ENCODE results near the gene CAD.

CAD gene

GRCh38 chr2:27203741-27204140, 13.4 kb upstream of the CAD start:
- Histone ChIP-seq H3K9me3 (ENCODE audit: control insufficient read depth, low read length) (no peaks in the 10 kb centered on the region), H3K9ac (ENCODE audit: low read length) (no peak overlapping the region), H3K4me1 (ENCODE audit: control insufficient read depth, insufficient read depth, low read length) (peaks cover 5% of the 10 kb centered on the region), H3K36me3 (ENCODE audit: control insufficient read depth, insufficient read depth, low read length) (no peaks in the 10 kb centered on the region), H3K4me3 (ENCODE audit: low read length) (no peak overlapping the region), H3K27me3 (ENCODE audit: control insufficient read depth, insufficient read depth, low read length) (no peaks in the 10 kb centered on the region)

DNA sequence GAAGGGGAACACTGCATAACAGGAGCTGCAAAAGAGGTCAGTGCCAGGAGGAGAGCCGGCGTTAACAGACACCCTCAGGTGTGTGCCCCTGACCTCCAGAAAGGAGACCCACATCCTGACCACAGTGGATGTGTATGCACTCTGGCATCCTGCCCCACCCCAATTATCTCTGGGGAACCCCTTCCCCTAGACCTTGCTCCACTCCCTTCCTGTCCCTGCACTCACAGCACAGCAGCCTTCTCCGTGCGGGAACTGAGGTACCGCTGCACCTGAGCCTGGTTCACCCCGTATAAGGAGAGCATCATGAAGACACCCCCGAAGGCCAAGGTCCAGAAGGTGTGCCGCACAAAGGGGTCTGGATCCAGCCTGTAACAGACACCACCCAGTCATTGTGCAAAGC, 12.6 kb upstream of the CAD start:
- H3K4me3 ChIP-seq (ENCODE audit: low read length): no peak overlapping the region
- no peak overlapping the region for H3K9ac ChIP-seq (ENCODE audit: low read length)
- no peaks in the 10 kb centered on the region for H3K27me3 ChIP-seq (ENCODE audit: control insufficient read depth, insufficient read depth, low read length)
- H3K9me3 ChIP-seq (ENCODE audit: control insufficient read depth, low read length): no peaks in the 10 kb centered on the region
- peaks cover 5% of the 10 kb centered on the region for H3K4me1 ChIP-seq (ENCODE audit: control insufficient read depth, insufficient read depth, low read length)
- no peaks in the 10 kb centered on the region for H3K36me3 ChIP-seq (ENCODE audit: control insufficient read depth, insufficient read depth, low read length)

DNA sequence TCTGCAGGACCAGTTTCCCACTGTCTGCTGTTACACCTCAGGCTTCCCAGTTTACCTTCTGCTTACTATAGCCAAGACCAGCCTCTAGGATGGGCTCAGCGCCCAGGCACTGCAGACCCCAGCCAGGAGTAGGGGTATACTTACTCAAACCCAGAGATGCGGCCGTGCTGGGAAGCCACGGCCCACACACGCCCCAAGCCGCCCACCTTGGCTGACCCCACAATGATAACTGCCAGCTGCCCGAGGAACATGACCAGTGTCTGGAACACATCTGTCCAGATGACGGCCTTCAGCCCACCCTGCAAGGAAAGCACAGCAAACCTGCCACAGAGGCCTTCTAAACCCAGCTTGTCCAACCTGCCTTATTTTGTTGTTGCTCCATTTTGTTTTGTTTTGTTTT, 12.0 kb upstream of the CAD start:
- no peaks in the 10 kb centered on the region for H3K27me3 ChIP-seq (ENCODE audit: control insufficient read depth, insufficient read depth, low read length)
- H3K9me3 ChIP-seq (ENCODE audit: control insufficient read depth, low read length): no peaks in the 10 kb centered on the region
- H3K4me3 ChIP-seq (ENCODE audit: low read length): no peak overlapping the region
- H3K9ac ChIP-seq (ENCODE audit: low read length): no peak overlapping the region
- no peaks in the 10 kb centered on the region for H3K36me3 ChIP-seq (ENCODE audit: control insufficient read depth, insufficient read depth, low read length)
- peaks cover 5% of the 10 kb centered on the region for H3K4me1 ChIP-seq (ENCODE audit: control insufficient read depth, insufficient read depth, low read length)

DNA sequence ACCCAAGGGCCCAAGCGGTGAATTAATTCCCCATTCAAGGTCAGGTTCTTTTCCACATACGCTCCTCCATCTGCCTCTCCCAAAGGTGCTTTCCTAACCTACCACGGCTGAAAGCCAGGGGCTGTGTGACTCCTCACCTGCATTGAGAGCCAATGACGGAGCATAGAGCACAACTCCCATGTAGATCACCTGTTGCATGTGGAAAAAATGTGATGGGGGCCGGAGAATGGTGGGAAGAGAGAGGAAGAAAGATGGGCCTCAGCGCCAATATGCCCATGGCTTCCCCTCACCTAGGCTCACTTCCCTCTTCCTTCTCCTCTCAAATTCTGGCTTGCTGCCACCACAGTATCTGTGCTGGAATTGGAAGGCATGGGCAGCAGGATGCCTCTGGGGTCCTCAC, 10.8 kb upstream of the CAD start:
- H3K36me3 ChIP-seq (ENCODE audit: control insufficient read depth, insufficient read depth, low read length): no peaks in the 10 kb centered on the region

DNA sequence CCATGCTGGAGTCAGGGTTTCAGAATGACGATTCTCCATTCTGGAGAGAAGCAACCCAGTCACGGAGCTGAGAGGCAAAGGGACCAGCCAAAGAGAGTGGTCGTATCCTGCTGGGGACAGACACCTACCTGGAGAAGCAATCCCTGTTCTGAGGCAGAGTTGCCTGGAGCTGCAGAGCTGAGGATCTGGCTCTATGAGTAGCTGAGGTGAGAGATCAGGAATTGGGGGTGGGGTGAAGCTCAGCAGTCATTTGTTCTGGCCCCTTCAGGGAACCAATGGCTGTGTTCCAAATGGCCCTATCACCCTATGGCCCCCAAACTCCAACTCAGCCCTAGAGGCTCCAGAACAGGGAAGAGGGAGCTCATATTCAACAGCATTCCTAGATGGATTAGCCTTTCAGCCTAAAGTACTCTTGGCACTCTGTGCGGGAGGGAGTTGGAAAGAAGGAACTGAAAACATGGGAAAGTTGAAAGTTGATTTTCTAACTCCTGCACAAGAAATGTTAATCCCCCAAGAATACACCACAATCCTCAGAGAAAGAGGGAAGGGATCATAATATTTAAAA, 8.6 kb upstream of the CAD start:
- peaks cover 15% of the 10 kb centered on the region for H3K4me1 ChIP-seq (ENCODE audit: control insufficient read depth, insufficient read depth, low read length)
- H3K9ac ChIP-seq (ENCODE audit: low read length): no peak overlapping the region
- no peaks in the 10 kb centered on the region for H3K9me3 ChIP-seq (ENCODE audit: control insufficient read depth, low read length)
- no peaks in the 10 kb centered on the region for H3K27me3 ChIP-seq (ENCODE audit: control insufficient read depth, insufficient read depth, low read length)
- H3K4me3 ChIP-seq (ENCODE audit: low read length): no peak overlapping the region
- H3K36me3 ChIP-seq (ENCODE audit: control insufficient read depth, insufficient read depth, low read length): no peaks in the 10 kb centered on the region

More for the DNA sequence above, 10.8 kb upstream of the CAD start:
- Histone ChIP-seq H3K9ac (ENCODE audit: low read length) (no peak overlapping the region), H3K4me1 (ENCODE audit: control insufficient read depth, insufficient read depth, low read length) (peaks cover 10% of the 10 kb centered on the region), H3K27me3 (ENCODE audit: control insufficient read depth, insufficient read depth, low read length) (no peaks in the 10 kb centered on the region), H3K9me3 (ENCODE audit: control insufficient read depth, low read length) (no peaks in the 10 kb centered on the region), H3K4me3 (ENCODE audit: low read length) (no peak overlapping the region)

DNA sequence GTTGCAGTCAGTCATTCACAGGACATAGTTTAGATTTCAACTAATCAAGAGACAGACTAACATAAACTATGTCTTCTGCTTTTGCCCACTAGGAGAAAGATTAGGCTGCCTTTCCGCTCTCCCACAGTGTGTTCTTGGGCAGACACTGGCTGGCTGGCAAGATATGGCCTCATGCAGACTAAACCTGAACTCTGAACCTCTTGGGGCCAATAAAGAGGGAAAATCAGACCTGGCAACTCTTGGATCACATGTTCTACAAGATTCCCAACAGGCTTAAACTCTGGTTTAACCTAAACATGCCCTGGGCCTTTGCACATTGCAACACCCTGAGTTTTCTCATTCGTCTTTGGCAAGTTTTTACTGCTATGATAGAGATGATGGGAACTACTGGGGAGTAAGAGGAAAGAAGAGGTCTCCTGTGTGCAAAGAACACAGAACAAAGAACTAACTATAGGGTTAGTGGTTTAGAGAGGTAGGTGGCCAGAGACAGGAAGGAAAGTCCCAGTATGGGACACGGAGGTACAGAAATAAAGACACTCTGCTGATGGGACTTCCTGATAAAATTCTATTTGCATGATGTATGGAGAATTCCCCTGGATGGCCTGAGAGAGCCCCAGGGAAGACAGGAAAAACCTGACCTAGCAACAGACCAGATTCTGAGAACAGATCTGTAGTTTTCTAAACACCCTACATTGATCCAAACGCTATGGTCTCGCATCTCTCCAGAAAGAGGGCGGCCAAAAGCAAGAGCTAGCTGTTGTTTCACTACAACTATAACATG, 7.4 kb upstream of the CAD start:
- Histone ChIP-seq H3K4me3 (ENCODE audit: low read length) (no peak overlapping the region), H3K9me3 (ENCODE audit: control insufficient read depth, low read length) (no peaks in the 10 kb centered on the region), H3K27me3 (ENCODE audit: control insufficient read depth, insufficient read depth, low read length) (no peaks in the 10 kb centered on the region), H3K36me3 (ENCODE audit: control insufficient read depth, insufficient read depth, low read length) (no peaks in the 10 kb centered on the region), H3K4me1 (ENCODE audit: control insufficient read depth, insufficient read depth, low read length) (peaks cover 15% of the 10 kb centered on the region), H3K9ac (ENCODE audit: low read length) (no peak overlapping the region)

- no peaks in the 10 kb centered on the region for H3K9me3 ChIP-seq (ENCODE audit: control insufficient read depth, low read length)
- peak overlapping the region; percentile 99 for H3K9ac ChIP-seq (ENCODE audit: low read length)
- peaks cover 12% of the 10 kb centered on the region for H3K4me1 ChIP-seq (ENCODE audit: control insufficient read depth, insufficient read depth, low read length)
- H3K36me3 ChIP-seq (ENCODE audit: control insufficient read depth, insufficient read depth, low read length): no peaks in the 10 kb centered on the region
- peak overlapping the region; percentile 85 for H3K4me3 ChIP-seq (ENCODE audit: low read length)
- H3K27me3 ChIP-seq (ENCODE audit: control insufficient read depth, insufficient read depth, low read length): no peaks in the 10 kb centered on the region
These were observed 5.8 kb upstream of the CAD start for GRCh38 chr2:27211241-27211942.

DNA sequence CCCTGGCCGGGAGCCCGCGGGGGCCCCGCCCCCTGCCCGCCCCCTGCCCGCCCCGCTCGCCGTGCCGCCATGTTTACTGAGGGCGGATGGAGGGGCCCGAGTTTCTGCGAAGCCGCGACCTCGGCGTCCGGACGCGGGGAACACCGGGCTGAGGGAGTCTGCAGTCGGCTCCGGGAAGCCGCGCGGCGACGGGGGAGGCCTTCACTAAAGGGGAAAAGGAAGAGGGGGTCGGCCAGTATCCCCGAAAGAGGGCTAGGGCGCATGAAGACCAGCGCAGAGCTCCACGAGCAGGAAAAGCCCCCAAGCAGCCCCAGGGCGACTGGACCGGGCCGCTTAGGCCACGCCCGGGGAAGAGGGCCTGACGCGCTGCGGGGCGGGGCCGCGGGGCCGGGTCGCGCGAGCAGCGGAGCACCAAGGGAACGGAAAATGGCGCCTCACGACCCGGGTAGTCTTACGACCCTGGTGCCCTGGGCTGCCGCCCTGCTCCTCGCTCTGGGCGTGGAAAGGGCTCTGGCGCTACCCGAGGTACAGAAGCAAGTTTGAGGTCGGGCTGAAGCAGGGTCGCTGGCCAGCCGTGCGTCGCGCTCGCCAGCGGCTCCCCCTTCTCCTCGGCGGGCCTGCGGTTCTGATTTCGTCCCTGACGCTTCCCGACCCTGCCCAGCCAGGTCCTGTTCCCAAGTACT, 5.1 kb upstream of the CAD start, which contains the start of the genes ATRAID and SLC5A6:
Gene ATRAID (plus strand): TSS at position 99 of the 683 bp plus-strand sequence. CDS start 328 bp downstream, at position 427.
Gene SLC5A6 (minus strand): TSS at position 326 of the 683 bp plus-strand sequence. CDS start 4,618 bp downstream, outside the sequence.
- Histone ChIP-seq H3K4me3 (ENCODE audit: low read length) (peak within 1 kb of the TSS; percentile 85), H3K9ac (ENCODE audit: low read length) (peak within 1 kb of the TSS; percentile 99), H3K36me3 (ENCODE audit: control insufficient read depth, insufficient read depth, low read length) (no peaks in the 10 kb centered on the region), H3K4me1 (ENCODE audit: control insufficient read depth, insufficient read depth, low read length) (peaks cover 15% of the 10 kb centered on the region), H3K9me3 (ENCODE audit: control insufficient read depth, low read length) (no peaks in the 10 kb centered on the region), H3K27me3 (ENCODE audit: control insufficient read depth, insufficient read depth, low read length) (no peaks in the 10 kb centered on the region)

DNA sequence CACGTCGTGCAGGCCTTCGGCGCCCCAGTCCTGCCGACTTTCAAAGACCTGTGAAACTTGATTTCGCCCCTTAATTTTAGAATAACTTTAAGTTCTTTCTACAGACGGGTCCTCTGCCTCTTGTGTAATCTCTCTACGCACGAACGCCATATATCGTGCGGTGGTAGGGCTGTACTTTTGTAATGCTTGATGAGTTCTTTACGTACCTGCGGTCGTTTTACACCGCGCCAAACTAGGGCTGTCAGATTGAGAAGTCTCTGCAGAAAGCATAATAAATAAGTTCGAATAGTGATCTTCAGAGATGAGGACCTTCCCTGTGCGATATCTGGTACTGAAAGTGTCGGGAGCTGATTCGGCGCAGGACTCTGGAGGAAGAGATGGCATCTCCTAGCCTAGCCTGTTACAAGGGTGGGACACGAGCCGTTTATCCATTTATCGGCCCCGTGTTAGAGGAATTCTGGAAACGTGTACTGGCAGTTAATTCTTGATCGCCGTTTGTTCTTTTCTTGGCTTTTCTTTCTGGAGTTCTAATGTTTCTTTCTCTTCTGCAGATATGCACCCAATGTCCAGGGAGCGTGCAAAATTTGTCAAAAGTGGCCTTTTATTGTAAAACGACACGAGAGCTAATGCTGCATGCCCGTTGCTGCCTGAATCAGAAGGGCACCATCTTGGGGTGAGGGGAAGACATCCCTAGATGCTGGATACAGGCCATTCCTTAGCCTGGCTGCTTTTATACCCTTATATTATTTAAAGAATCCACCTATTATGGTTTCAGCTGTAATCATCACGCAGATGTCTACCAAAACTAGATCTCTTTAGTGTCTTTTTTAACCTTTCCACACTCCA, 4.3 kb upstream of the CAD start:
- Histone ChIP-seq H3K4me3 (ENCODE audit: low read length) (peak overlapping the region; percentile 76), H3K36me3 (ENCODE audit: control insufficient read depth, insufficient read depth, low read length) (no peaks in the 10 kb centered on the region), H3K27me3 (ENCODE audit: control insufficient read depth, insufficient read depth, low read length) (no peaks in the 10 kb centered on the region), H3K9ac (ENCODE audit: low read length) (peak overlapping the region; percentile 99), H3K4me1 (ENCODE audit: control insufficient read depth, insufficient read depth, low read length) (peaks cover 15% of the 10 kb centered on the region), H3K9me3 (ENCODE audit: control insufficient read depth, low read length) (no peaks in the 10 kb centered on the region)

DNA sequence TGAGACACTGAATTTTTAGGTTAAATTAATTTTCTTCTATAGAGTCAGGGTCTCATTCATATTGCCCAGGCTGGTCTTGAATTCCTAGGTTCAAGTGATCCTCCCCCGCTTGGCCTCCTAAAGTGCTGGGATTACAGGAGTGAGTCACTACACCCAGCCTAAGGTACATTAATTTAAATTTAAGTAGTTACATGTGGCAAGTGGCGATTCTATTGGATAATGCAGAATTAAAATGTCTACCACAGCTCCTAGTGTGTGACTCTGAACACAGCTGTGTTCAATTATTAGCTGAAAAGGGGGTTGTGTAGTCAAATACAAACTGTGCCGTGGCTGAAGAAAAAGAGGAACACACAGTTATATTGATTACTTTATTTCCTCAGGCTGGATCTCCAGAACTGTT, 2.2 kb upstream of the CAD start:
- Histone ChIP-seq H3K4me3 (ENCODE audit: low read length) (no peak overlapping the region), H3K9ac (ENCODE audit: low read length) (no peak overlapping the region), H3K9me3 (ENCODE audit: control insufficient read depth, low read length) (no peaks in the 10 kb centered on the region), H3K4me1 (ENCODE audit: control insufficient read depth, insufficient read depth, low read length) (peaks cover 20% of the 10 kb centered on the region), H3K27me3 (ENCODE audit: control insufficient read depth, insufficient read depth, low read length) (no peaks in the 10 kb centered on the region), H3K36me3 (ENCODE audit: control insufficient read depth, insufficient read depth, low read length) (no peaks in the 10 kb centered on the region)

DNA sequence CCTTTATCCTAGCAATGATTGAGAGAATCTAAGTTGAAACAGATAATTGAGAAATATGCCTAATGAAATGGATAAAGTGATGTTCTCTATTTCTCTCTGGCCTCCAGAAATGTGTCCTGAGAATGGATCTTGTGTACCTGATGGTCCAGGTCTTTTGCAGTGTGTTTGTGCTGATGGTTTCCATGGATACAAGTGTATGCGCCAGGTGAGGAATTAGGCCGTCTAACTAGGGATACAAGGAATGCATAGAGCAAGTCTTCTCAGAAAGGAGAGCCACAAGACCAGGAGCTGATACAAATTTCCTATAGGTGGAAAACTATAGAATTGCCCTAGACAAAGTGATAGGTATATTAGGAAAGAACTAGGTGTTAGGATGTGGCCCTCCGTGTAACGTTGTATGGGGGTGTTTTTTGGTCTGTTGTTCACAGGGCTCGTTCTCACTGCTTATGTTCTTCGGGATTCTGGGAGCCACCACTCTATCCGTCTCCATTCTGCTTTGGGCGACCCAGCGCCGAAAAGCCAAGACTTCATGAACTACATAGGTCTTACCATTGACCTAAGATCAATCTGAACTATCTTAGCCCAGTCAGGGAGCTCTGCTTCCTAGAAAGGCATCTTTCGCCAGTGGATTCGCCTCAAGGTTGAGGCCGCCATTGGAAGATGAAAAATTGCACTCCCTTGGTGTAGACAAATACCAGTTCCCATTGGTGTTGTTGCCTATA, 592 bp upstream of the CAD start:
- H3K27me3 ChIP-seq (ENCODE audit: control insufficient read depth, insufficient read depth, low read length): no peaks in the 10 kb centered on the region
- peak overlapping the region; percentile 64 for H3K9ac ChIP-seq (ENCODE audit: low read length)
- H3K4me1 ChIP-seq (ENCODE audit: control insufficient read depth, insufficient read depth, low read length): peaks cover 16% of the 10 kb centered on the region
- H3K4me3 ChIP-seq (ENCODE audit: low read length): peak overlapping the region; percentile 26
- H3K9me3 ChIP-seq (ENCODE audit: control insufficient read depth, low read length): no peaks in the 10 kb centered on the region
- no peaks in the 10 kb centered on the region for H3K36me3 ChIP-seq (ENCODE audit: control insufficient read depth, insufficient read depth, low read length)
